Stimulated activated CD4-positive, alpha-beta T cell treated with anti-CD3 and anti-CD28 coated beads, Interleukin-1b, Interleukin-23, amount 100 ng/mL, for 24 hours (primary cell): ENCODE data around the gene NSUN2.
"Not testable (repeated sequence)": the region's sequence is repeated elsewhere in the genome, so short reads cannot be mapped to it uniquely, and the experiment has no call there.

Experiments
- DNase-seq, 4 experiments: peaks; one replicate each; pipeline ENCODE4 v3.0.0-alpha.2; 2020; ENCODE audit warnings: low read depth in 4 of 4, low spot score in 1 of 4

Gene NSUN2

GRCh38 chr5:6645571-6646362 is 12.9 kb upstream of the NSUN2 start:
- DNase-seq, result not testable (repeated sequence)

GRCh38 chr5:6644794-6645241 is 12.0 kb upstream of the NSUN2 start:
- DNase-seq, result no peak

- no peak for DNase-seq
Measured at GRCh38 chr5:6642655-6643054, 9.8 kb upstream of the NSUN2 start.

- DNase-seq, result no peak
Measured at GRCh38 chr5:6638236-6638635, 5.4 kb upstream of the NSUN2 start.

- DNase-seq, result no peak
Measured at GRCh38 chr5:6637590-6637989, 4.7 kb upstream of the NSUN2 start.

- no peak for DNase-seq
Measured at GRCh38 chr5:6637022-6637421, 4.2 kb upstream of the NSUN2 start.

- DNase-seq, result no peak
Measured at GRCh38 chr5:6636293-6636692, 3.4 kb upstream of the NSUN2 start.

DNA sequence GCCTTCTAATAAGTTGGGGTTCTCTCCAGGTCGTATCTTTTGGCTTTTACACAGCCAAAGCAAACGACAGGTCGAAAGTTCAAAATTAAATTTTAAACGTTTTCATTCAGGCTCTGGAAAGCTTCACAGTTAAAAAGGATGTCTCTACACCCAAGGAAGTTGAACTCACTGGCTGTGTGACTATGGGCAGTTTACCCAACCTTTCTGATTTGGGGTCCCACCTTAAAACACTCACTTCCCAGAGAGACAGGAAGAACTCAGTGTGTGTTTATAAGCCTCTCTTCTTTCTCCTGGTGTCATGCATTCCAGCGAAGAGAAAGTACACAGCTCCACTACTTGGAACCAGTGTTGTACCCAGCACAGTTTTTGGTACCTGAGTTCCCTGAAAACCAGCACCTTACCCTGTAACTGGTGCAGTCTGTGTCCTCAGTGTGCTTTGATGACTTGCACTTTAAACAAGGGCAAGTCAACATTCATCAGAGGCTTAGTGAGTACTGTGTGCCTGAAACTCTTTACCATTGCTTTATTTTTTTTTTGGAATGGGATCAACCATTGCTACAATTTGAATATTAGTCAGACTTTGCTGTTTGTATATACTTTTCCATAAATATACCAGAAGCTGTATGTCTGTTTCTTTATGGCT is 2.1 kb upstream of the NSUN2 start:
- no peak for DNase-seq

GRCh38 chr5:6634306-6634705 is 1.5 kb upstream of the NSUN2 start:
- DNase-seq, result no peak

- peak; percentile 3 to 26 (median 8) for DNase-seq
Measured at GRCh38 chr5:6633469-6634245, 813 bp upstream of the NSUN2 start.

- peak in 1 of 4 experiments; percentile 16 for DNase-seq
Measured at GRCh38 chr5:6632324-6632887, 438 bp downstream of the NSUN2 start.

DNA sequence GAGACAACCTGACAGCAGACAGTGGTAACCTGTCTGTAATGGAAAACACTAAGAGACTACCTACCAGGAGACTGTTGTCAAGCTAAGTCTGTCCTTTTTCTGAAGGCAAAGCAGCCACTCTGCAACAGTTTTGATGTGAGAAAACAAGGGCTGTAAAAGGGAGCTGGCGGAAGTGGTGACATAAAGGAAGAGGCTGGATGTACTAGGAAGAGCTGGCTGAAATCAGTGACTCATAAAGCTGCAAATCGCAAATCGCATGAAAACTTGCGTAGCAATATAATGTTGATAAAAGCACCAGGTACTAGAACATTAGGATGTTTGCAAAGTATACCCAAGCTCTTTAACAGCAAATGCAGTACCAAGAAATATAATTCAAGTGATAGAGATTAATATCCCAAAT is 1.4 kb downstream of the NSUN2 start:
- DNase-seq, result no peak

GRCh38 chr5:6626508-6626907 is 6.3 kb downstream of the NSUN2 start:
- no peak for DNase-seq

GRCh38 chr5:6623941-6624340 is 8.9 kb downstream of the NSUN2 start:
- no peak for DNase-seq

DNA sequence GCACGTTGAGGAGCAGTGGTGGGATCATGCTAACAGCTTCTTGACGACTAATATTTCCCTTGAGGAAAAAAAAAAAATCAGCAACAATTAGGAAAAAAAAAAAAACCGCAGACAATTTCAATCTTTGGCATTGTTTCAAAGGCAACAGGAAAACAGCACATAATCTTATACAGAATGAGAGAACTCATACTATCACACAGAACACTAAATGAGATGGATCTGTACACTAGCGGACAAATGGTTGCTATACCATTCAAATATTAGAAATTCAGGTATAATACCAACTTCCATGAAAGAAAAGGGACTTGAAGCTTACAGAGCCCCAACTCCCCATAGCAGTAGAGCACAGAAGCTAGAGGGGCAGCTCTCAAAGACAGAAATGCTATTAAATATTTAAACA is 9.6 kb downstream of the NSUN2 start:
- no peak for DNase-seq

DNA sequence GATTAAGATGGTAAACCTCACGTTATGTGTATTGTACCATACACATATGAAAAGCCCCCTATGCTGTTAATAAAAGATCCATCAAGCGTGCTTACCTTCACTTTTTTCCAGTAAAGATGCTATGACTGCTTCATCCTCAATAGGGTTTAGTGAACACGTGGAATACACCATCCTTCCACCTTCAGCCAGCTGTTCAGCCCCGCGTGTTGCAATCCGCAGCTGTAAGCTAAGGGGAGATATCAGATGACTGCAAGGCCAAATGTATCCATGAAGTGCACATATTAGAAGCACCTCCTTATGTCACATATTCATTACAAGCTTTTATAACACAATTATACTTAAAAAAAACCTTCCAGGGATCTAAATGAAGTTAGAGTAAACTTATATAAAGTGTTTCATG is 16.2 kb downstream of the NSUN2 start:
- DNase-seq, result no peak

DNA sequence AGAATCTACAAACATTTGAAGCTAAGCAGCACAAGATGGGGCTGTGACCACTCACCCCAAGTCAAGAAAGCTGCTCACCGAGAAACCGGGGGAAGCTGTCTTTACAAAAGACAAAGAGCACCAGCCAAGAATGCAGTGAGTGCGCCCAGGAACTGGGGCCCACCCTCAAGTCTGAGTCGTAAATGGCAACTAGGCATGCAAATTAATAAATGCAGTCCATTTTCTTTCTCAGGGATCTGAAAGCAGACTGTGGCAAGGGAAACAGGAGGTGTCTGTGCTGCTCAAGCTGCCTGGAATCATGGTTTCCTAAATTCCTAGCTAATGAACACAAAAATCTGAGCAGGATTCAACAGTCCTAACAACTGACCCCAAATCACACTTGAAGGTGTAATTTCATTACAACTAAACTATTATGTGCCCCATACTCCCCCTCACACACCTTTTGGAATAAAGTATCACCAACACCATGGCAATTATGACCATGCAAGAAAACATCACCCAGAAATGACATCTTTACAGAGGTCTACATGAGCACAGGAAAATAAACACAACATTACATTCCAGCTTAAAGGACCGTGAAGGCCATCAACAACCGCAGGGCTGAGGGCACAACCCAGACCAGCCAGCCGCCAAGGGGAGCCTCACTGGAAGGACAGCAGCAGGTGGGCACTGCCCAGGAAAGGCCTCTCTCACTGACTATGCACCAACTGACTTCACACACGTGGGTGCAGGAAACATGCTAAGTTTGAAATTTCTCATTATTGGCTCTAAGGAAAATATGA is 17.6 kb downstream of the NSUN2 start:
- DNase-seq, result no peak

DNA sequence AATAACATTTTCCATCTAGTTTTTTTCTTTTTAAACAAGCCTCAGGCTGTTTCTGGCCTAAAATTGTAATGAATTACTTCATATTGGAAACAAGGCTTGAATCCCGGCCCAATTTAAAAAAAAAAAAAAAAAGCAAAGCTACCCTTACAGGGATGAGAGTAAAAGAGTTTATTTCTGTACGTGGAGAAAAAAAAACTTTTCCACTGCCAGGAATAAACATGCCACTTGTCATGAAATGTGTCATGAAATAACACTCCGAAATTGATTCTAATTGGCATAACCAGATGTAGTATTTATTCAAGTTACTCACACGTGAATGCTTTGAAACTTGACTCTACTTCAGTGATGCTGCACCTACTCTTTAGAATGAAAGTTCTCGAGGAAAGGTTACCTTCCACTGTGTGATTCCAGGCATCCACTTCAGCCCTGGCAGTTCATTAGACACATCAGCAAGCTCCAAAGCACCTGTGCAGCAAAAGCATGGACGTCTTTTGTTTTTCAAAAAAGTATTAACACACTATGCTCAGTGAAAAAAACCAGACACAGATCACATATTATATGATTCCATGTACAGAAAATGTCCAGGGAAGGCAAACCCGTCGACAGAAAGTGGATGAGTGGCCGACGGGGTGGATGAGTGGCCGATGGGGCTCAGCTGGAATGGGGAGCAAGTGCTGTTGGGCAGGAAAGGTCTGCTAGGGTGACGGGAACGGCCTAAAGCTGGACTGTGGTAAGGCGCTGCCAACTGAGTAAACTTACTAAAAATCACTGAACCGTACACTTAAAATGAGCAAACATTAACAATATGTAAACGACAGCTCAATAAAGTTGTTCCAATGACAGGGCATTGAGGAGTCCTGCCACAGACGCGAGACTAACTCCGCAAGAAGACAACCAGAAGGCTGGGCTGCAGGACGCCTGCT is 21.2 kb downstream of the NSUN2 start:
- no peak for DNase-seq

- no peak for DNase-seq
Measured at GRCh38 chr5:6608016-6608415, 24.8 kb downstream of the NSUN2 start.

DNA sequence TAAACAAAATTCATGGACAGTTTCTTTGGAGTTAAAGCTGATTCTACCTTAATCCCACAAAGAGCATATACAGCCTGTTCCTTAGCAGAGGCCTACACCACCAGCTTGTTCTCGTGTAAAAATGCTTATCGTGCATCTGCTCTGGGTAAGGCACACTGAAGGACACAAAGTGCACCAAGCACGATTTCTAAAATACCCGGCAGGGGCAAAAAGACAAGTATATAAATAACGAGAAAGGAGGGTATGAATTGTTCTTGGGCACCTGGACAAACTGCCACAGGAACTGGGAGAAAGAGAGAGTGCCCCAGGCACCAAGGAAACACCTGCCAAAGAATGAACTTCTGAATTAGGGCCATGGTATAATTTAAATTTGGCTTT is 25.3 kb downstream of the NSUN2 start:
- no peak for DNase-seq
